HG02763 (cell line): ENCODE data around the gene FBN1.
A peak's percentile ranks its signal among the peaks of the same experiment; 100 is the strongest.

Source experiments
- ATAC-seq: cut with Tn5 transposase; IDR thresholded peaks from one replicate; pipeline ENCODE4 v1.9.1; 2021; ENCODE audit warnings: mild to moderate bottlenecking, moderate library complexity; ENCODE audit not compliant: unreplicated experiment

FBN1 gene

GRCh38 chr15:48522123-48522522 lies 123.4 kb downstream of the FBN1 start:
- no peak for ATAC-seq

GRCh38 chr15:48520376-48521155 lies 124.9 kb downstream of the FBN1 start:
- ATAC-seq: no peak

GRCh38 chr15:48516121-48516520 lies 129.4 kb downstream of the FBN1 start:
- no peak for ATAC-seq

GRCh38 chr15:48515500-48515899 lies 130.0 kb downstream of the FBN1 start:
- ATAC-seq: no peak

- ATAC-seq: no peak
Observed at GRCh38 chr15:48514103-48514816, 131.2 kb downstream of the FBN1 start.

- ATAC-seq: no peak
Observed at GRCh38 chr15:48510976-48511375, 134.5 kb downstream of the FBN1 start.

- ATAC-seq: peak; percentile 75
Observed at GRCh38 chr15:48507416-48508065, 138.0 kb downstream of the FBN1 start.

- ATAC-seq: no peak
Observed at GRCh38 chr15:48505067-48505466, 140.4 kb downstream of the FBN1 start.

GRCh38 chr15:48501208-48501607 lies 144.3 kb downstream of the FBN1 start:
- ATAC-seq: no peak

- no peak for ATAC-seq
Observed at GRCh38 chr15:48500595-48500994, 144.9 kb downstream of the FBN1 start.

- ATAC-seq: no peak
Observed at GRCh38 chr15:48499978-48500377, 145.5 kb downstream of the FBN1 start.

GRCh38 chr15:48498828-48499227 lies 146.7 kb downstream of the FBN1 start:
- no peak for ATAC-seq

- no peak for ATAC-seq
Observed at GRCh38 chr15:48494631-48495030, 150.9 kb downstream of the FBN1 start.

- no peak for ATAC-seq
Observed at GRCh38 chr15:48493763-48494225, 151.7 kb downstream of the FBN1 start.

GRCh38 chr15:48493084-48493762 lies 152.3 kb downstream of the FBN1 start:
- ATAC-seq: no peak

GRCh38 chr15:48486228-48486627 lies 159.3 kb downstream of the FBN1 start:
- no peak for ATAC-seq

GRCh38 chr15:48481802-48482201 lies 163.7 kb downstream of the FBN1 start:
- ATAC-seq: no peak

GRCh38 chr15:48479751-48480150 lies 165.8 kb downstream of the FBN1 start:
- no peak for ATAC-seq

- ATAC-seq: no peak
Observed at GRCh38 chr15:48478581-48478980, 166.9 kb downstream of the FBN1 start.

- no peak for ATAC-seq
Observed at GRCh38 chr15:48477795-48478360, 167.6 kb downstream of the FBN1 start.
